ENCODE measurements around the gene ZNF443.
"Not testable (repeated sequence)": the region's sequence is repeated elsewhere in the genome, so short reads cannot be mapped to it uniquely, and the experiment has no call there.

- TF ChIP-seq CTCF (IDR thresholded peaks at IDR 0.05); EP300 (IDR thresholded peaks at IDR 0.05; ENCODE audit: borderline replicate concordance in 1 of 2, low read depth in 1 of 2, low read length in 1 of 2); MAX (IDR thresholded peaks at IDR 0.05; ENCODE audit: low read depth); POLR2AphosphoS5 (IDR thresholded peaks at IDR 0.05; ENCODE audit: low read depth, low read length); NFIC (IDR thresholded peaks at IDR 0.05; ENCODE audit: borderline replicate concordance); YY1 (IDR thresholded peaks at IDR 0.05; ENCODE audit: low read depth); EZH2phosphoT487 (IDR thresholded peaks at IDR 0.05; ENCODE audit: borderline replicate concordance, low read depth); TEAD4 (IDR thresholded peaks at IDR 0.05; ENCODE audit: borderline replicate concordance, insufficient read depth); SMC3 (IDR thresholded peaks at IDR 0.05; ENCODE audit: low read depth, low read length): not testable (repeated sequence)
- TF ChIP-seq, protein P1, sequence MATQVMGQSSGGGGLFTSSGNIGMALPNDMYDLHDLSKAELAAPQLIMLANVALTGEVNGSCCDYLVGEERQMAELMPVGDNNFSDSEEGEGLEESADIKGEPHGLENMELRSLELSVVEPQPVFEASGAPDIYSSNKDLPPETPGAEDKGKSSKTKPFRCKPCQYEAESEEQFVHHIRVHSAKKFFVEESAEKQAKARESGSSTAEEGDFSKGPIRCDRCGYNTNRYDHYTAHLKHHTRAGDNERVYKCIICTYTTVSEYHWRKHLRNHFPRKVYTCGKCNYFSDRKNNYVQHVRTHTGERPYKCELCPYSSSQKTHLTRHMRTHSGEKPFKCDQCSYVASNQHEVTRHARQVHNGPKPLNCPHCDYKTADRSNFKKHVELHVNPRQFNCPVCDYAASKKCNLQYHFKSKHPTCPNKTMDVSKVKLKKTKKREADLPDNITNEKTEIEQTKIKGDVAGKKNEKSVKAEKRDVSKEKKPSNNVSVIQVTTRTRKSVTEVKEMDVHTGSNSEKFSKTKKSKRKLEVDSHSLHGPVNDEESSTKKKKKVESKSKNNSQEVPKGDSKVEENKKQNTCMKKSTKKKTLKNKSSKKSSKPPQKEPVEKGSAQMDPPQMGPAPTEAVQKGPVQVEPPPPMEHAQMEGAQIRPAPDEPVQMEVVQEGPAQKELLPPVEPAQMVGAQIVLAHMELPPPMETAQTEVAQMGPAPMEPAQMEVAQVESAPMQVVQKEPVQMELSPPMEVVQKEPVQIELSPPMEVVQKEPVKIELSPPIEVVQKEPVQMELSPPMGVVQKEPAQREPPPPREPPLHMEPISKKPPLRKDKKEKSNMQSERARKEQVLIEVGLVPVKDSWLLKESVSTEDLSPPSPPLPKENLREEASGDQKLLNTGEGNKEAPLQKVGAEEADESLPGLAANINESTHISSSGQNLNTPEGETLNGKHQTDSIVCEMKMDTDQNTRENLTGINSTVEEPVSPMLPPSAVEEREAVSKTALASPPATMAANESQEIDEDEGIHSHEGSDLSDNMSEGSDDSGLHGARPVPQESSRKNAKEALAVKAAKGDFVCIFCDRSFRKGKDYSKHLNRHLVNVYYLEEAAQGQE (IDR thresholded peaks at IDR 0.05; ENCODE audit: low read depth, low read length): not testable (repeated sequence)
Observed at GRCh38 chr19:12486265-12486783, 45.5 kb upstream of the ZNF443 start.

Measured in SK-N-SH (cell line).